ENCODE measurements around the gene LYZL2.
"Not testable (repeated sequence)": the region's sequence is repeated elsewhere in the genome, so short reads cannot be mapped to it uniquely, and the experiment has no call there.

The LYZL2 gene

DNA sequence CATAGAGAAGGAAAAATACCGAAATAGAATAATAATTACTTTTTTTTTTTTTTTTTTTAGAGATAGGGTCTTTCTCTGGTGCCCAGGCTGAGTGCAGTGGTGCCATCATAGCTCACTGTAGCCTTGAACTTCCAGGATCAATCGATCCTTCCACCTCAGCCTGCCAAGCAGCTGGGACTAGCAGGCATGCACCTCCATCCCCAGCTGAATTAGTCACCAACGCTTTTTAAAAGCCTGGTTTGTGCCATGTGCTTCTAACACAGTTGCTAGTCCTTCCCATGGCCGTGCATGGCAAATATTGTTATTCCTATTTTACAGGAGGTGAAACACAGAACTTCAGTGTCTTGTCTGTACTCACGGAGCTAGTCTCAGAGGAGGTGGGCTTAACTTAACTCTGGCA, 23.2 kb downstream of the LYZL2 start:
- H3K9ac ChIP-seq: no peak overlapping the region
- no peaks in the 10 kb centered on the region for H3K4me1 ChIP-seq (ENCODE audit: low read depth, poor library complexity, severe bottlenecking)
- H3K27ac ChIP-seq: no peak overlapping the region
- no peak overlapping the region for H3K4me3 ChIP-seq (IDR thresholded peaks at IDR 0.05; ENCODE audit: insufficient read depth, low read depth, low read length)
- no peaks in the 10 kb centered on the region for H3K79me2 ChIP-seq (ENCODE audit: insufficient read depth, low read depth)
- H2AFZ ChIP-seq (ENCODE audit: low read depth): no peak overlapping the region
- no peak overlapping the region for H3K4me2 ChIP-seq
- no peaks in the 10 kb centered on the region for H3K27me3 ChIP-seq (ENCODE audit: insufficient read depth, low read depth)
- no peaks in the 10 kb centered on the region for H4K20me1 ChIP-seq (ENCODE audit: insufficient read depth)
- TF ChIP-seq, protein P1, sequence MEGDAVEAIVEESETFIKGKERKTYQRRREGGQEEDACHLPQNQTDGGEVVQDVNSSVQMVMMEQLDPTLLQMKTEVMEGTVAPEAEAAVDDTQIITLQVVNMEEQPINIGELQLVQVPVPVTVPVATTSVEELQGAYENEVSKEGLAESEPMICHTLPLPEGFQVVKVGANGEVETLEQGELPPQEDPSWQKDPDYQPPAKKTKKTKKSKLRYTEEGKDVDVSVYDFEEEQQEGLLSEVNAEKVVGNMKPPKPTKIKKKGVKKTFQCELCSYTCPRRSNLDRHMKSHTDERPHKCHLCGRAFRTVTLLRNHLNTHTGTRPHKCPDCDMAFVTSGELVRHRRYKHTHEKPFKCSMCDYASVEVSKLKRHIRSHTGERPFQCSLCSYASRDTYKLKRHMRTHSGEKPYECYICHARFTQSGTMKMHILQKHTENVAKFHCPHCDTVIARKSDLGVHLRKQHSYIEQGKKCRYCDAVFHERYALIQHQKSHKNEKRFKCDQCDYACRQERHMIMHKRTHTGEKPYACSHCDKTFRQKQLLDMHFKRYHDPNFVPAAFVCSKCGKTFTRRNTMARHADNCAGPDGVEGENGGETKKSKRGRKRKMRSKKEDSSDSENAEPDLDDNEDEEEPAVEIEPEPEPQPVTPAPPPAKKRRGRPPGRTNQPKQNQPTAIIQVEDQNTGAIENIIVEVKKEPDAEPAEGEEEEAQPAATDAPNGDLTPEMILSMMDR (conservative IDR thresholded peaks at IDR 0.05; ENCODE audit: low read depth, low read length): no peak
- no peaks in the 10 kb centered on the region for H3K36me3 ChIP-seq (ENCODE audit: insufficient read depth)

DNA sequence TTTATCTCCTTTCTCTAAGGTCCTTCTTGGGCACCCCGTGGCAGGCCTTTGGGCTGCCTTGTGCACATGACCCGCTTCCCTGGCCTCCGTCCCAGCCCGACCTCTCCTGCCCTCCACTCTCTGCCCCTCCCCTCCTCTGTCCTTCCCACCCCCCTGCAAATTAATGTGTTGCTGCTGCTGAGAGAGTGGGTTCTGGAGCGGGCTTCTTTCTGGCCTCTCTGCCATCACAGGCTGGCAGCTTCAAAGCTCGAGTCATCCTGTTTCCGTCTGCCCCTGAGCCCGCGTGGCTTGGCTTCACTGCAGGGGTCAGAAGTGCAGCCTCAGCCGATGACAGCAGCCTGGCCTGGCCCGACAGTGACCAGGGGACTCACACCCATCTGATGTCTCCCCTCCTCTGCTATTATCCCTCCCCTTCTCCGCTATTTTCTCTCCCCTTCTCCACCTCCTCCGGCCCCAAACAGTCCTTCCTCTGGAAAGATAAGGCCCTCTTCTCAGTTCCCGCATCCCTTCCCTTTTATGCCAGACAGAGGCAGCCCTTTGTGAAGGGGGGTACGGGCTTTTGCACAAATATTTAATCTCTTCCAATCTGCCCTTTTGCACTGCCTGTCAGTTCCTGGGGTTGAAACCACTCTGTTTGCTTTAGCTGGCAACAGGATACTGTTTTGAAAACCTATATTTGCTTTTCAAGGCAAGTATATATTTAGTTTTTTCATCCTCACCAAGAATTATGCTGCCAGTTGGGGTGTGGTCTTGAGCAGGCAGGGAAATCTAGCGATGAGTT, 24.0 kb downstream of the LYZL2 start:
- H3K4me2 ChIP-seq; H3K9ac ChIP-seq; H3K79me2 ChIP-seq (ENCODE audit: insufficient read depth, low read depth); H3K36me3 ChIP-seq (ENCODE audit: insufficient read depth); H3K4me1 ChIP-seq (ENCODE audit: low read depth, poor library complexity, severe bottlenecking); H2AFZ ChIP-seq (ENCODE audit: low read depth); H3K27me3 ChIP-seq (ENCODE audit: insufficient read depth, low read depth); H3K27ac ChIP-seq; H4K20me1 ChIP-seq (ENCODE audit: insufficient read depth); H3K4me3 ChIP-seq (IDR thresholded peaks at IDR 0.05; ENCODE audit: insufficient read depth, low read depth, low read length): not testable (repeated sequence)

DNA sequence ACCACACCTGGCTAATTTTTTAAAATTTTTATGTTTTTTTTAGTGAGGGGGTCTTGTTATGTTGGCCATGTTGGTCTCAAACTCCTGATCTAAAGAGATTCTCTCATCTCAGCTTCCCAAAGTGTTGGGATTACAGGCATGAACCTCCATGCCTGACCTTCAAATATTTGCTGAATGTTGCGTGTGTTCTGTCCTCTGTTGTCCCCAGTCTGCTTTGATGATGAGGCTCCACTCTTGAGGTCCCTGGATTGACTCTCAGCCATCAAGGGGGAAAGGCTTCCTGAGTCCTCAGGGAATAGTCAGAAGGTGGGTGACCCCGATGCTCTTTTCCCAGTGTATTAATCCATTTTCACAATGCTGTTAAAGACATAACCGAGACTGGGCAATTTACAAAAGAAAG, 26.0 kb downstream of the LYZL2 start:
- Histone ChIP-seq H3K9ac (no peak overlapping the region), H2AFZ (ENCODE audit: low read depth) (no peak overlapping the region), H3K27me3 (ENCODE audit: insufficient read depth, low read depth) (no peaks in the 10 kb centered on the region), H3K79me2 (ENCODE audit: insufficient read depth, low read depth) (no peaks in the 10 kb centered on the region), H3K36me3 (ENCODE audit: insufficient read depth) (no peaks in the 10 kb centered on the region), H3K27ac (no peak overlapping the region), H3K4me2 (no peak overlapping the region), H3K4me1 (ENCODE audit: low read depth, poor library complexity, severe bottlenecking) (no peaks in the 10 kb centered on the region), H4K20me1 (ENCODE audit: insufficient read depth) (no peaks in the 10 kb centered on the region), H3K4me3 (IDR thresholded peaks at IDR 0.05; ENCODE audit: insufficient read depth, low read depth, low read length) (no peak overlapping the region)
- TF ChIP-seq, protein P1 (conservative IDR thresholded peaks at IDR 0.05; ENCODE audit: low read depth, low read length): no peak

DNA sequence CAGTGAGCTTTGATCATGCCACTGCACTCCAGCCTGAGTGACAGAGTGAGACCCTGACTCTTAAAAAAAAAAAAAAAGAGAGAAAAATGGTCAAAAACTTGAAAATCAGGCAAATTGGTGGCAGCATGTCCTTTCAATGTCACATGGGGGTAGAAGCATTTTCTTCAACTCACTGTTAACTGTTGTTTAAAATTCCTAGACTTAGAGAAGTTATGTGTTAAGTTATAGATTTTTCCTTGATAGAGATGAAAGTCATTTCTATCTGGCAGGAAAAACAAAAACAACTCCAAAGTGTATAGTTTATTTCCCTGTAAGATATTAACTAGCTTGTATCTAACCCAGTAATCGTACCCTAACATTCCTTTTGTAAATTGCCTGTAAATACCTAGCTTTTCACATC, 26.8 kb downstream of the LYZL2 start:
- Histone ChIP-seq H3K4me3 (IDR thresholded peaks at IDR 0.05; ENCODE audit: insufficient read depth, low read depth, low read length) (no peak overlapping the region), H3K79me2 (ENCODE audit: insufficient read depth, low read depth) (no peaks in the 10 kb centered on the region), H3K4me1 (ENCODE audit: low read depth, poor library complexity, severe bottlenecking) (no peaks in the 10 kb centered on the region), H3K4me2 (no peak overlapping the region), H3K27ac (no peak overlapping the region), H3K36me3 (ENCODE audit: insufficient read depth) (no peaks in the 10 kb centered on the region), H4K20me1 (ENCODE audit: insufficient read depth) (no peaks in the 10 kb centered on the region), H3K27me3 (ENCODE audit: insufficient read depth, low read depth) (no peaks in the 10 kb centered on the region), H2AFZ (ENCODE audit: low read depth) (no peak overlapping the region), H3K9ac (no peak overlapping the region)
- TF ChIP-seq, protein P1 (conservative IDR thresholded peaks at IDR 0.05; ENCODE audit: low read depth, low read length): no peak

DNA sequence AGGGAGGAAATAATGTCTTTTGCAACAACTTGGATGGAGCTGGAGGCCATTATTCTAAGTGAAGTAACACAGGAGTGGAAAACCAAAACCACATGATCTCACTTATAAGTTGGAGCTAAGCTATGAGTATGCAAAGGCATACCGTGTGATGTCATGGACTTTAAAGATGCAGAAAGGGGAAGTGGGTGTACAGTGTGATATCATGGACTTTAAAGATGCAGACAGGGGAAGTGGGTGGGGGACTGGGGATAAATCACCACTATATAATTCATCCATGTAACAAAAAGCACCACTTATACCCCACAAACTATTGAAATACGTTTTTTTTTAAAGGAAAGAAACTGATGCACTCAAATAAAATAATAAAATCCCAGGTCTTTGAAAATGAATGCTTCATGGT, 29.5 kb downstream of the LYZL2 start:
- Histone ChIP-seq H3K4me2 (no peak overlapping the region), H3K9ac (no peak overlapping the region), H3K79me2 (ENCODE audit: insufficient read depth, low read depth) (no peaks in the 10 kb centered on the region), H2AFZ (ENCODE audit: low read depth) (no peak overlapping the region), H3K27ac (no peak overlapping the region), H3K4me1 (ENCODE audit: low read depth, poor library complexity, severe bottlenecking) (no peaks in the 10 kb centered on the region), H3K4me3 (IDR thresholded peaks at IDR 0.05; ENCODE audit: insufficient read depth, low read depth, low read length) (no peak overlapping the region), H3K27me3 (ENCODE audit: insufficient read depth, low read depth) (no peaks in the 10 kb centered on the region), H4K20me1 (ENCODE audit: insufficient read depth) (no peaks in the 10 kb centered on the region), H3K36me3 (ENCODE audit: insufficient read depth) (no peaks in the 10 kb centered on the region)
- TF ChIP-seq, protein P1 (conservative IDR thresholded peaks at IDR 0.05; ENCODE audit: low read depth, low read length): no peak

Measured in KMS-11 (cell line).